ENCODE measurements around the gene CTNNA3.

CTNNA3 gene

DNA sequence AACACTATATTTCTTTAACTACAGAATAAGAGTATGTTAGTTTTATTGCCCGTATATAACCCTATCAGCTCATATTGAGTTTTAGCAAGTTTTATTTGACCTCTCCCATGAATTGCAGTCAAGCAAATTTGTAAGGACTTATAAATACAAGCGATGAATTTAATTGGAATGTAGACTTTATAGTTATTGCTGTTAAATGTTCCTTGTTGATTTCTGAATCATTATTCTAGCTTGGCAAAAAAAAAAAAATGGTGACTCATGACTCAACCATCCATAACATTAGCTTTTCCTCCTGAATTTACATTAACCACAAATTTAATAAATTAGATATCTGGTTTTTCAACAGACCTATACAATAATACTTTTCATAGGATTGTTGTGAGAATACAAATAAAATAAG lies 1104.1 kb downstream of the CTNNA3 start:
- in situ Hi-C loops (cut with MboI; ENCODE audit: low sequenced_read_pairs, unreplicated experiment), result no loop called here
- DNase-seq (ENCODE audit: low spot score), result no peak
- TF ChIP-seq, protein P1, sequence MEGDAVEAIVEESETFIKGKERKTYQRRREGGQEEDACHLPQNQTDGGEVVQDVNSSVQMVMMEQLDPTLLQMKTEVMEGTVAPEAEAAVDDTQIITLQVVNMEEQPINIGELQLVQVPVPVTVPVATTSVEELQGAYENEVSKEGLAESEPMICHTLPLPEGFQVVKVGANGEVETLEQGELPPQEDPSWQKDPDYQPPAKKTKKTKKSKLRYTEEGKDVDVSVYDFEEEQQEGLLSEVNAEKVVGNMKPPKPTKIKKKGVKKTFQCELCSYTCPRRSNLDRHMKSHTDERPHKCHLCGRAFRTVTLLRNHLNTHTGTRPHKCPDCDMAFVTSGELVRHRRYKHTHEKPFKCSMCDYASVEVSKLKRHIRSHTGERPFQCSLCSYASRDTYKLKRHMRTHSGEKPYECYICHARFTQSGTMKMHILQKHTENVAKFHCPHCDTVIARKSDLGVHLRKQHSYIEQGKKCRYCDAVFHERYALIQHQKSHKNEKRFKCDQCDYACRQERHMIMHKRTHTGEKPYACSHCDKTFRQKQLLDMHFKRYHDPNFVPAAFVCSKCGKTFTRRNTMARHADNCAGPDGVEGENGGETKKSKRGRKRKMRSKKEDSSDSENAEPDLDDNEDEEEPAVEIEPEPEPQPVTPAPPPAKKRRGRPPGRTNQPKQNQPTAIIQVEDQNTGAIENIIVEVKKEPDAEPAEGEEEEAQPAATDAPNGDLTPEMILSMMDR (IDR thresholded peaks at IDR 0.05; ENCODE audit: borderline replicate concordance, control extremely low read depth, extremely low read depth, insufficient read depth, missing control alignments), result no peak

DNA sequence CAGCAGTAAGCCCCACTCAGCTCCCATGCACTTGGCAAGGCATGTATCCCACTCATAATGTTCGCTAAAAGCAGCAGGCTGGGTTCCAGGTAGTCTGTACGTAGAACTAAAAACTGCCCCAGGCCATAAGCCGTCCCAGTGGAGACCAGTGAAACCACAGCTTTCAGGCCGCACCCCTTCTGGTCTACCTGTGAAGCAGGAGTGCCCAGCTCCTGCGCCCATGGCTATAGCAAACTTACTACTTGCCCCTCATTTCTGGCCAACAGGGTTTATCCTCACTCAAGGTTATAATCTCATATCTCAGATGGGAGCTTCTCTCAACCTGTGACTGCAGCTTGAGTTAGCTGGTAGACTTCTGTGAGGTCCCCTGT lies 1108.3 kb downstream of the CTNNA3 start:
- TF ChIP-seq, protein P1 (IDR thresholded peaks at IDR 0.05; ENCODE audit: borderline replicate concordance, control extremely low read depth, extremely low read depth, insufficient read depth, missing control alignments), result no peak
- no peak for DNase-seq (ENCODE audit: low spot score)
- in situ Hi-C loops (cut with MboI; ENCODE audit: low sequenced_read_pairs, unreplicated experiment), result no loop called here

DNA sequence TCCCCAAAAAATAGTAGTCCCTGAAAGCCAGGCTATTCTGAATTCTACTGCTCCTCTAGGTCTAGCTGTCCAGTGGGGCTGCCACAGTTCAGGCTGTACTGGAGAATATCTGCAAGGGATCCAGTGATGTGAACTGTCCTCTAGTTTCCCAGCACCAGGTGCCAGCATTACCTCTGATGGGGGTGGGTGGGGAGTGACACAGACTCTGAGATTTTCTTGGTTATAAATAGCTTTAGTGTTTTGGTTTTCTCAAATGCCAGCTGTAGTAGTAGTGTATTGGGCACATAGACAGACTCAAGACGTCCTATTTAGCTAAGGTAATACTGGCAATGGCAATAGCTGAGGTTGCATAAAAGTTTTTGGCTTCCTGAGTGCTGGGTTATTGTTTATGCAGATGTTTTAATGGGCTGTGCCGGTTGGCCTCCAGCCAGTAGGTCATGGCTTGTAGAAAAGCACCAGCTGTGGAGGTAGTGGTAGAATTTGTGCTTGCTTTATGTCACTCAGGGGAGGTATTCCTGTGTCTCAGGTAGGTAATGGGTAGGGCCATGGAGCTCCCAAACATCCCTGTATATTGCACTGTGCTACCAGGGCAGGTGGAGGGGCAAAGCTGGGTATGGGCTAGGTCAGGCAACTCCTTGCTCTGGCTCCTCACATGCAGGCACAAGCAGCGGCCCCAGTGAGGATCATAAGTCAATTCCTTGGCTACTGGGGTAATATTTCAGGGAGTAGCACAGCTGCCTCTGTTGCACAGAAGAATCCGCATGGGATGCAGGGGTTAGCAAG lies 1108.9 kb downstream of the CTNNA3 start:
- in situ Hi-C loops (cut with MboI; ENCODE audit: low sequenced_read_pairs, unreplicated experiment), result no loop called here
- no peak for DNase-seq (ENCODE audit: low spot score)
- TF ChIP-seq, protein P1 (IDR thresholded peaks at IDR 0.05; ENCODE audit: borderline replicate concordance, control extremely low read depth, extremely low read depth, insufficient read depth, missing control alignments), result no peak

DNA sequence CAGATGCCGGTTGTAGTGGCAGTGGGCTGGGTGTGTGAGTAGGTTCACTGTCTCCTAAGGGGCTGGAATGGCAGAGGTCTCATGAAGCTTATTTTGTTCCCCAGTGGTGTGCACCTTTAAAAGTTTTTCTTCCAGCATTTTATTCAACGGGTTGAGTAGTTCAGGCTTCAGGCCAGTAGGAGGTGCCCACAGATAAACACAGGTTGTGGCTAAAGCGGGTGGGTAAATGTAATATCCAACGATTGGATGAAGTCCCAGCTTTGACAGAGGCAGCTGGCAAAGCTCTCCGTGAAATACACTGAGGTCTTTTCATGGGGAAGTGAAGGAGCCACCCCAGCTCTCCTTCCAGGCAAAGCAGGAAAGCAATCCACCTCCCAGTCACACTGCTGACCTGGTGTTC lies 1109.9 kb downstream of the CTNNA3 start:
- TF ChIP-seq, protein P1 (IDR thresholded peaks at IDR 0.05; ENCODE audit: borderline replicate concordance, control extremely low read depth, extremely low read depth, insufficient read depth, missing control alignments), result no peak
- in situ Hi-C loops (cut with MboI; ENCODE audit: low sequenced_read_pairs, unreplicated experiment), result no loop called here
- DNase-seq (ENCODE audit: low spot score), result no peak

DNA sequence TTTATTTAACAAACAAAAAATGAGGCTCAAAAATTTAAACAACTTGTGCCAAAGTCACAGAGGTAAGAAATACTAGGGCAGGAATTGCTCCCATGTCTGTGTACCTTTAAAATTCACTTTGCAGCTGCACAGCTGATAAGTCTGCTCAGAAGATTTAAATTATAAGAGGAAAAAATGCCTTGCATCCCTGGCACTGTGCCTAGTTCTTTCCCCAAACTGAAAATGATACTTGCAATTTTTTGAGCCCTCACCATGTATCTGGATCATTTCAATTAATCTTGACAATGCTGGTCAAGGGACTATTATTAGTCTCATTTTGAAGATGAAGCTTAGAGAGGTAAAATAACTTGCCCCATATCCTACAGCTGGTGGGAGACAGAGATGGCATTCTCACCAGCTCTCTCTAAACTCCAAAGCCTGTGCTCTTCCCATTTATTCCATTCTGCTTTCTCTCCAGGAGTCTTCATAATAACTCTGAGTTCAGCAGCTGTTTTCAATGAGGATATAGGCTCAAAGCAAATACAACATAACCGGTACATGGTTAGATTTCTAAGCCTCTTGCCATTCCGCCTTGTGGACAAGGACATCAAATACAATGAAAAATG lies 1120.6 kb downstream of the CTNNA3 start:
- in situ Hi-C loops (cut with MboI; ENCODE audit: low sequenced_read_pairs, unreplicated experiment), result no loop called here
- DNase-seq (ENCODE audit: low spot score), result no peak
- TF ChIP-seq, protein P1 (IDR thresholded peaks at IDR 0.05; ENCODE audit: borderline replicate concordance, control extremely low read depth, extremely low read depth, insufficient read depth, missing control alignments), result no peak

GRCh38 chr10:66572700-66573099 lies 1123.3 kb downstream of the CTNNA3 start:
- in situ Hi-C loops (cut with MboI; ENCODE audit: low sequenced_read_pairs, unreplicated experiment), result no loop called here
- DNase-seq (ENCODE audit: low spot score), result no peak
- TF ChIP-seq, protein P1 (IDR thresholded peaks at IDR 0.05; ENCODE audit: borderline replicate concordance, control extremely low read depth, extremely low read depth, insufficient read depth, missing control alignments), result no peak

All from GM13976 (cell line).